Smooth muscle cell (in vitro differentiated cells): ENCODE results near the gene LRRC2. TPM values are rescaled to one million over a fixed set of nuclear protein-coding genes. Genes with fewer than 3 reads are reported as not detected.

Experiments used
- DNase-seq: peaks from one replicate; lab custom pipeline; 2025; ENCODE audit not compliant: unreplicated experiment; lab: John Stamatoyannopoulos, UW
- H2AFZ ChIP-seq: fragments of 200-600 bp; sonication (generic); 2 replicates; pipeline ENCODE4 v1.6.0; 2016; ENCODE audit warnings: antibody characterized with exemption, low read depth, mild to moderate bottlenecking
- H3F3A ChIP-seq: fragments of 200-600 bp; sonication (generic); 2 replicates; pipeline ENCODE4 v1.6.0; 2017; ENCODE audit warnings: antibody characterized with exemption, low read depth
- H3K27ac ChIP-seq: fragments of 200-600 bp; sonication (generic); 2 replicates; pipeline ENCODE4 v1.5.1; 2016; ENCODE audit warnings: low read depth, mild to moderate bottlenecking
- H3K27me3 ChIP-seq: fragments of 200-600 bp; sonication (generic); 2 replicates; pipeline ENCODE4 v1.6.1; 2016; ENCODE audit warnings: low read depth, mild to moderate bottlenecking
- H3K36me3 ChIP-seq: fragments of 200-600 bp; sonication (generic); 2 replicates; pipeline ENCODE4 v1.5.1; 2016; ENCODE audit warnings: low read depth
- H3K4me1 ChIP-seq: fragments of 200-600 bp; sonication (generic); 2 replicates; pipeline ENCODE4 v1.5.1; 2016; ENCODE audit warnings: low read depth
- H3K4me2 ChIP-seq: fragments of 200-600 bp; sonication (generic); 2 replicates; pipeline ENCODE4 v1.6.0; 2016; ENCODE audit warnings: mild to moderate bottlenecking
- H3K4me3 ChIP-seq: fragments of 200-600 bp; sonication (generic); 2 replicates; pipeline ENCODE4 v1.5.1; 2016; ENCODE audit warnings: mild to moderate bottlenecking
- H3K79me2 ChIP-seq: fragments of 200-600 bp; sonication (generic); 2 replicates; pipeline ENCODE4 v1.6.0; 2016; ENCODE audit warnings: low read depth, mild to moderate bottlenecking
- H3K9ac ChIP-seq: fragments of 200-600 bp; sonication (generic); 2 replicates; pipeline ENCODE4 v1.6.0; 2016; ENCODE audit warnings: low read depth
- H3K9me3 ChIP-seq: fragments of 200-600 bp; sonication (generic); replicated peaks from 2 replicates; pipeline ENCODE4 v1.5.1; 2016; ENCODE audit warnings: low read depth
- H4K20me1 ChIP-seq: fragments of 200-600 bp; sonication (generic); 2 replicates; pipeline ENCODE4 v1.6.0; 2016; ENCODE audit warnings: low read depth
- WGBS: methylation state at CpG from one replicate; pipeline ENCODE4 v1.1.7; 2016; ENCODE audit warnings: low lambda C conversion rate; 5-methylcytosine and 5-hydroxymethylcytosine counted together
- polyA plus RNA-seq: library from polyadenylated mRNA; unstranded; fragments of >200 nt; fragmentation: Nextera tagmentation; extraction: Ambion mirVana; gene quantifications from 2 replicates; pipeline ENCODE4 v1.2.1, GENCODE V29; 2016
- total RNA-seq: library from RNA; depleted of rRNA; stranded (reverse); fragments of >200 nt; gene quantifications from 2 replicates; pipeline ENCODE4 v1.2.3, GENCODE V29; 2014
- TF ChIP-seq, protein P1 (sequence below): fragments of 200-600 bp; sonication (generic); IDR thresholded peaks from 2 replicates; pipeline ENCODE4 v1.5.1; 2017; ENCODE audit warnings: borderline replicate concordance, mild to moderate bottlenecking, antibody characterized with exemption; ENCODE audit not compliant: insufficient read depth, poor library complexity, severe bottlenecking

The LRRC2 gene
- total and polyA plus RNA-seq, 2 experiments from 2014 or later, result 2.0 to 2.7 TPM

DNA sequence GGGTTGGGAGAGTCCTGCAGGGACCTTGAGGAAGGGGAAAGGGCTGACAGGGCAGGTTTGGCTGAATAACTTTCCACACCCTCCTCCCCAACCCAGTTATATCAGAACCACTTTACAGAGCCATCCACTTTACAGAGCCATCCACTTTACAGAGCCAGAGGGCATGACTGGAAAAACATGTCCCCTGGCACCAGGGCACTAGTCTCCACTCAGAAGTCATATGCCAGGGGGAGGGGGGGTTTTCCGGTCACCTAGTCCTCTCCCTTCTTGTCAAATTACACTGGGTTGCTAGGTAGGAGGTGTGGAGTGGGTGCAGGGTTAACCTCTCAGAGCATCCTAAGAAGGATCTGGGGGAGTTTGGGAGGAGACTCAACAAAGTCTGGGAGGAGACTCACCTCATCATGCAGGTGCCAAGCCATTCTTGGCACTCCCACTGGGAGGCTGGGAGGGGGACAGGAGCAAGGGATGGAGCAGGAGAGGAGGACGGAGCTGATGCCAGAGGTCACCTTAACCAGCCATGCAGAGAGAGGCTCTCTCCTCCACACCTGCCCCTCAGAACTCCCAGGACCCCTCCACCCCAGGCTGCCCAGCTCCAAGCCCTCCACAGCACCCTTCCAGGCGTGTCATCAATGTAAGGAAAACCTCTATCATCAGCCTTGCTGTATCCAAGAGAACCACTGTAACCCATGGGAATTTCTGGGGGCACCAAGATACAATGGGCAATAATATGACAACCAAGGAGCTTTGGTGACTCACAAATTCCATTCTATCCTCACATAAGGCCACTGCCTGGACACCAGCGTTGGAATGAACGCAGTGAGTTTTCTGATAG lies 1.7 kb downstream of the LRRC2 start:
- TF ChIP-seq, protein P1, sequence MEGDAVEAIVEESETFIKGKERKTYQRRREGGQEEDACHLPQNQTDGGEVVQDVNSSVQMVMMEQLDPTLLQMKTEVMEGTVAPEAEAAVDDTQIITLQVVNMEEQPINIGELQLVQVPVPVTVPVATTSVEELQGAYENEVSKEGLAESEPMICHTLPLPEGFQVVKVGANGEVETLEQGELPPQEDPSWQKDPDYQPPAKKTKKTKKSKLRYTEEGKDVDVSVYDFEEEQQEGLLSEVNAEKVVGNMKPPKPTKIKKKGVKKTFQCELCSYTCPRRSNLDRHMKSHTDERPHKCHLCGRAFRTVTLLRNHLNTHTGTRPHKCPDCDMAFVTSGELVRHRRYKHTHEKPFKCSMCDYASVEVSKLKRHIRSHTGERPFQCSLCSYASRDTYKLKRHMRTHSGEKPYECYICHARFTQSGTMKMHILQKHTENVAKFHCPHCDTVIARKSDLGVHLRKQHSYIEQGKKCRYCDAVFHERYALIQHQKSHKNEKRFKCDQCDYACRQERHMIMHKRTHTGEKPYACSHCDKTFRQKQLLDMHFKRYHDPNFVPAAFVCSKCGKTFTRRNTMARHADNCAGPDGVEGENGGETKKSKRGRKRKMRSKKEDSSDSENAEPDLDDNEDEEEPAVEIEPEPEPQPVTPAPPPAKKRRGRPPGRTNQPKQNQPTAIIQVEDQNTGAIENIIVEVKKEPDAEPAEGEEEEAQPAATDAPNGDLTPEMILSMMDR, result no peak
- H3K4me1 ChIP-seq, result no peaks in the 10 kb centered on the region
- WGBS, result 80% methylated on average over 5 of the region's 5 CpGs
- no peaks in the 10 kb centered on the region for H3K36me3 ChIP-seq
- no peak overlapping the region for H3K4me3 ChIP-seq
- H4K20me1 ChIP-seq, result no peaks in the 10 kb centered on the region
- H3K27ac ChIP-seq, result no peak overlapping the region
- H3K79me2 ChIP-seq, result no peaks in the 10 kb centered on the region
- H2AFZ ChIP-seq, result no peak overlapping the region
- DNase-seq, result no peak
- H3K27me3 ChIP-seq, result no peaks in the 10 kb centered on the region
- H3K9ac ChIP-seq, result no peak overlapping the region
- H3K9me3 ChIP-seq, result no peaks in the 10 kb centered on the region
- no peak overlapping the region for H3K4me2 ChIP-seq
- no peaks in the 10 kb centered on the region for H3F3A ChIP-seq

DNA sequence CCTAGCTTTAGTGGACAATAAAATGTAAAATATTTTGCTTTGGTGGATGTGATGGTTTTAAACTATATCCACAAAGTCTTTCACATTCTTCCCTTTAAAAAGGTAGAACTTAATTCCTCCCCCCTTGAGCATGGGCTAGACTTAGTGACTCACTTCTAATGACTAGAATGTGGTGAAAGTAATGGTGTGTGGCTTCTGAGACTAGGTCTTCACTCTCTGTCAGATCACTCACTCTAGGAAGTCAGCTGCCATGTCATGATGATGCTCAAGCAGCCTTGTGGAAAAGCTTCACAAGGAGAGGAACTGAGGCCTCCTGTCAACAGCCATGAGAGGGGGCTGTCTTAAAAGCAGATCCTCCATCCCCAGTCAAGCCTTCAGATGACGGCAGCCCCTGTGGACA lies 4.2 kb downstream of the LRRC2 start:
- no peaks in the 10 kb centered on the region for H3F3A ChIP-seq
- H2AFZ ChIP-seq, result no peak overlapping the region
- TF ChIP-seq, protein P1, result no peak
- 94% methylated on average over 1 of the region's 1 CpG for WGBS
- no peaks in the 10 kb centered on the region for H3K79me2 ChIP-seq
- no peak overlapping the region for H3K9ac ChIP-seq
- H3K36me3 ChIP-seq, result no peaks in the 10 kb centered on the region
- no peak overlapping the region for H3K4me2 ChIP-seq
- H3K4me3 ChIP-seq, result no peak overlapping the region
- no peaks in the 10 kb centered on the region for H3K9me3 ChIP-seq
- H3K27me3 ChIP-seq, result no peaks in the 10 kb centered on the region
- no peaks in the 10 kb centered on the region for H3K4me1 ChIP-seq
- no peak for DNase-seq
- H4K20me1 ChIP-seq, result no peaks in the 10 kb centered on the region
- H3K27ac ChIP-seq, result no peak overlapping the region

DNA sequence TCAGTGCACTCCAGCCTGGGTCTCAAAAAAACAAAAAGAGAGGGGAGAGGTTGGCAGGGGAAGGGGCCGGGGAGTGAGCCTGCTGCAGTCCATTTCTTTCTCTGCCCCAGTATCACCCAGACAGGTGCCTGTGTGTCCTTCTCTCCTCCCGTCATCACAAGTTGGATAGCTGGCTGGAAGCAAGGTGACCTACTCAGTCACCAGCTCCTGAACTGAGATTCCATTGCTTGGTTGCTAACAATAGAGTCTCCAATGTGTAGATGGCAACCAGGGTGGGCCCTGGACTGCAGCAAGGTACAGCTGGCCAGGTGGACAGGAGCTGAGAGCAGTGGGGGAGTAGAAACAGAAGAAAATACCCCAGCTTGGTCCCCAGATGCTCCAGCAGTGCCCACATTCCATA lies 4.6 kb downstream of the LRRC2 start:
- H4K20me1 ChIP-seq, result no peaks in the 10 kb centered on the region
- no peak overlapping the region for H3K4me2 ChIP-seq
- H2AFZ ChIP-seq, result no peak overlapping the region
- H3K27ac ChIP-seq, result no peak overlapping the region
- no peaks in the 10 kb centered on the region for H3K4me1 ChIP-seq
- no peaks in the 10 kb centered on the region for H3K27me3 ChIP-seq
- H3K36me3 ChIP-seq, result no peaks in the 10 kb centered on the region
- H3K9ac ChIP-seq, result no peak overlapping the region
- no peaks in the 10 kb centered on the region for H3K79me2 ChIP-seq
- no peak for DNase-seq
- H3F3A ChIP-seq, result no peaks in the 10 kb centered on the region
- TF ChIP-seq, protein P1, result no peak
- 88% methylated on average over 2 of the region's 2 CpGs for WGBS
- no peaks in the 10 kb centered on the region for H3K9me3 ChIP-seq
- no peak overlapping the region for H3K4me3 ChIP-seq

DNA sequence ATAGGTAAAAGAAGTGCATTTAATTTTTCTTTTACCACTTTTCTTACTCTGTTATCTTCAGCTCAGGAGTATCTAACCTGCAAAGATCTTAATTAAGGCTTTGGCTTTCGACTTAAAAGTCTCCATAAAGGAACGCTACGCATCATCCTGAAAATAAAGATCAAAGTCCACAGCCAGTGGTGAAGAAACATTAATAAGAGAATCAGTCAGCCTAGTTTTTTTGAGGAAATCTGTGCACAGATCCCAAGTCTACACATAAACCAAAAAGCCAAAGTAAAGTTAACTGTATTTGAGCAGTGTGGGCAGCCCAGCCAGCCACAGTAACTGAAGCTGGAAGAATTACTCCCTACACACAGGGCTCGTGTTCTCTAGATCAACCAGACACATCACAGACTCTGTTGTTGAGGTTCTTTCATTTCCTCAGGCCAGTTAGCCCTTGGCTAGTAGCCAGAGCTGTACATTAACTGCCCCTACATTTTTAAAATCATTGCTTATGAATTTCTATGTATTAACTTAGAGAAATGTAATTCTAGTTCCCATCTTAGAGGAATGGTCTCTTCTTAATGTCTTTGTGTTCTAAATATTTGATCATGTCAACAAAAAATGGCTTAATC lies 6.9 kb downstream of the LRRC2 start:
- Histone ChIP-seq H3K36me3 (no peaks in the 10 kb centered on the region), H3F3A (no peaks in the 10 kb centered on the region), H2AFZ (no peak overlapping the region), H3K79me2 (no peaks in the 10 kb centered on the region), H3K9me3 (no peaks in the 10 kb centered on the region), H3K9ac (no peak overlapping the region), H3K4me2 (peak overlapping the region; percentile 79), H3K27me3 (no peaks in the 10 kb centered on the region), H3K4me1 (no peaks in the 10 kb centered on the region), H3K27ac (no peak overlapping the region), H3K4me3 (peak overlapping the region; percentile 44), H4K20me1 (no peaks in the 10 kb centered on the region)
- WGBS, result 66% methylated on average over 4 of the region's 4 CpGs
- TF ChIP-seq, protein P1, result no peak
- DNase-seq, result no peak
